ENCODE data around the gene NUFIP2.

GRCh38 chr17:29251184-29251583 lies 42.8 kb downstream of the NUFIP2 start:
- TF ChIP-seq, protein P1, sequence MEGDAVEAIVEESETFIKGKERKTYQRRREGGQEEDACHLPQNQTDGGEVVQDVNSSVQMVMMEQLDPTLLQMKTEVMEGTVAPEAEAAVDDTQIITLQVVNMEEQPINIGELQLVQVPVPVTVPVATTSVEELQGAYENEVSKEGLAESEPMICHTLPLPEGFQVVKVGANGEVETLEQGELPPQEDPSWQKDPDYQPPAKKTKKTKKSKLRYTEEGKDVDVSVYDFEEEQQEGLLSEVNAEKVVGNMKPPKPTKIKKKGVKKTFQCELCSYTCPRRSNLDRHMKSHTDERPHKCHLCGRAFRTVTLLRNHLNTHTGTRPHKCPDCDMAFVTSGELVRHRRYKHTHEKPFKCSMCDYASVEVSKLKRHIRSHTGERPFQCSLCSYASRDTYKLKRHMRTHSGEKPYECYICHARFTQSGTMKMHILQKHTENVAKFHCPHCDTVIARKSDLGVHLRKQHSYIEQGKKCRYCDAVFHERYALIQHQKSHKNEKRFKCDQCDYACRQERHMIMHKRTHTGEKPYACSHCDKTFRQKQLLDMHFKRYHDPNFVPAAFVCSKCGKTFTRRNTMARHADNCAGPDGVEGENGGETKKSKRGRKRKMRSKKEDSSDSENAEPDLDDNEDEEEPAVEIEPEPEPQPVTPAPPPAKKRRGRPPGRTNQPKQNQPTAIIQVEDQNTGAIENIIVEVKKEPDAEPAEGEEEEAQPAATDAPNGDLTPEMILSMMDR (IDR thresholded peaks at IDR 0.05) = no peak
- TF ChIP-seq EZH2 (IDR thresholded peaks at IDR 0.05) = no peak
- no peak for TF ChIP-seq EZH2phosphoT487 (IDR thresholded peaks at IDR 0.05)
